Loucy (cell line): ENCODE results near the gene PTRHD1.

Experiments used
- H2AFZ ChIP-seq: fragments of 200-600 bp; sonication (generic); 2 replicates; pipeline ENCODE4 v1.6.0; 2016; ENCODE audit warnings: antibody characterized with exemption, mild to moderate bottlenecking, low read length, moderate library complexity
- H3F3A ChIP-seq: fragments of 200-600 bp; 2 replicates; pipeline ENCODE4 v1.6.0; 2016; ENCODE audit warnings: antibody characterized with exemption, low read depth, mild to moderate bottlenecking
- H3K27me3 ChIP-seq: fragments of 200-600 bp; sonication (generic); 2 replicates; pipeline ENCODE4 v1.6.1; 2014; ENCODE audit warnings: low read length, mild to moderate bottlenecking; ENCODE audit not compliant: insufficient read depth, poor library complexity, severe bottlenecking
- H3K36me3 ChIP-seq: fragments of 200-600 bp; sonication (generic); 2 replicates; pipeline ENCODE4 v1.6.1; 2016; ENCODE audit warnings: low read length; ENCODE audit not compliant: insufficient read depth
- H3K4me1 ChIP-seq: fragments of 200-600 bp; sonication (generic); 2 replicates; pipeline ENCODE4 v1.5.1; 2014; ENCODE audit warnings: low read length, mild to moderate bottlenecking; ENCODE audit not compliant: insufficient read depth, poor library complexity, severe bottlenecking
- H3K4me2 ChIP-seq: fragments of 200-600 bp; sonication (generic); 2 replicates; pipeline ENCODE4 v1.6.0; 2014; ENCODE audit warnings: antibody characterized with exemption, low read length, low read depth, mild to moderate bottlenecking; ENCODE audit not compliant: poor library complexity, severe bottlenecking
- H3K4me3 ChIP-seq: fragments of 200-600 bp; sonication (generic); 2 replicates; pipeline ENCODE4 v1.5.1; 2014; ENCODE audit warnings: low read length, mild to moderate bottlenecking, mixed read lengths; ENCODE audit not compliant: poor library complexity, severe bottlenecking
- H3K79me2 ChIP-seq: fragments of 200-600 bp; sonication (generic); 2 replicates; pipeline ENCODE4 v1.6.1; 2014; ENCODE audit warnings: low read length; ENCODE audit not compliant: insufficient read depth
- H3K9ac ChIP-seq: fragments of 200-600 bp; sonication (generic); 2 replicates; pipeline ENCODE4 v1.6.0; 2014; ENCODE audit warnings: mild to moderate bottlenecking, low read depth, low read length, moderate library complexity; ENCODE audit not compliant: poor library complexity, severe bottlenecking
- H3K9me2 ChIP-seq: fragments of 200-600 bp; sonication (generic); replicated peaks from 2 replicates; pipeline ENCODE4 v1.6.1; 2016; ENCODE audit warnings: low read depth, low read length, mixed read lengths
- H3K9me3 ChIP-seq: fragments of 200-600 bp; sonication (generic); 2 replicates; pipeline ENCODE4 v1.6.1; 2014; ENCODE audit warnings: mild to moderate bottlenecking, antibody characterized with exemption, low read length, low read depth; ENCODE audit not compliant: insufficient read depth
- H4K20me1 ChIP-seq: fragments of 200-600 bp; sonication (generic); 2 replicates; pipeline ENCODE4 v1.6.0; 2014; ENCODE audit warnings: antibody characterized with exemption, low read length, mild to moderate bottlenecking; ENCODE audit not compliant: insufficient read depth, poor library complexity, severe bottlenecking
- EZH2phosphoT487 ChIP-seq: fragments of 200-600 bp; IDR thresholded peaks from 2 replicates; pipeline ENCODE4 v1.6.1; 2018; ENCODE audit warnings: antibody characterized with exemption, mild to moderate bottlenecking, moderate library complexity, borderline replicate concordance
- TF ChIP-seq, protein P1 (sequence below): fragments of 200-600 bp; sonication (generic); conservative IDR thresholded peaks from 2 replicates; pipeline ENCODE4 v1.5.1; 2014; ENCODE audit warnings: mild to moderate bottlenecking, antibody characterized with exemption, low read length

Gene PTRHD1

DNA sequence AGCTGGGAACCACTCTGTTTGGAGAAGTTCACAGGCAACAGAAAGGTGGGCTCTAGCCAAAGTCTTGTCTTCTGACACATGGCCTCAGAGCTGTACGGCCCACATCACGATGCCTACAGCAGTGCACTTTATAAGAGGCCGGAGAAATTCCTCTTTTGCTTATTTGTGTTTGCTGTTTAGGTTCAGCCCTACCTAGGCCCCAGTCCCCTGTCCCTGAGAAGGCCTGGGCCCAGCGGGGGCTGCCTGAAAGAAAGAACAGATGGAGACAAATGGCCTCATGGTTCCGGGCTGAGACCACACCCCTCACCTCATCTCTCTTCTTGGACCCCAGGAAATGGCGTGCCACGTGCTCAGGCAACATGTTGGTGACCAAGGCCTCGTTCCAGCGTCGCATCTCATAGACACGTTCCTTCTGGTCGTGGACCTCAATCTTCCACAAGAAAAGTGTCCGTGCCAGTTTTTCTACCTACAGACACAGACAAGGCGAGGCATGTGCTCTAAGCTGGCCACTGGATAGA lies 30.9 kb upstream of the PTRHD1 start:
- no peak for TF ChIP-seq EZH2phosphoT487
- TF ChIP-seq, protein P1, sequence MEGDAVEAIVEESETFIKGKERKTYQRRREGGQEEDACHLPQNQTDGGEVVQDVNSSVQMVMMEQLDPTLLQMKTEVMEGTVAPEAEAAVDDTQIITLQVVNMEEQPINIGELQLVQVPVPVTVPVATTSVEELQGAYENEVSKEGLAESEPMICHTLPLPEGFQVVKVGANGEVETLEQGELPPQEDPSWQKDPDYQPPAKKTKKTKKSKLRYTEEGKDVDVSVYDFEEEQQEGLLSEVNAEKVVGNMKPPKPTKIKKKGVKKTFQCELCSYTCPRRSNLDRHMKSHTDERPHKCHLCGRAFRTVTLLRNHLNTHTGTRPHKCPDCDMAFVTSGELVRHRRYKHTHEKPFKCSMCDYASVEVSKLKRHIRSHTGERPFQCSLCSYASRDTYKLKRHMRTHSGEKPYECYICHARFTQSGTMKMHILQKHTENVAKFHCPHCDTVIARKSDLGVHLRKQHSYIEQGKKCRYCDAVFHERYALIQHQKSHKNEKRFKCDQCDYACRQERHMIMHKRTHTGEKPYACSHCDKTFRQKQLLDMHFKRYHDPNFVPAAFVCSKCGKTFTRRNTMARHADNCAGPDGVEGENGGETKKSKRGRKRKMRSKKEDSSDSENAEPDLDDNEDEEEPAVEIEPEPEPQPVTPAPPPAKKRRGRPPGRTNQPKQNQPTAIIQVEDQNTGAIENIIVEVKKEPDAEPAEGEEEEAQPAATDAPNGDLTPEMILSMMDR, result no peak
- Histone ChIP-seq H3K9me2 (no peaks in the 10 kb centered on the region), H3K4me2 (no peak overlapping the region), H3K36me3 (peaks cover 65% of the 10 kb centered on the region; the same call in 1 of the 2 replicates), H3K4me1 (peaks cover 4% of the 10 kb centered on the region), H3K27me3 (no peaks in the 10 kb centered on the region), H3F3A (no peaks in the 10 kb centered on the region), H3K79me2 (no peaks in the 10 kb centered on the region), H3K9me3 (no peaks in the 10 kb centered on the region), H3K4me3 (no peak overlapping the region), H4K20me1 (no peaks in the 10 kb centered on the region), H3K9ac (no peak overlapping the region), H2AFZ (no peak overlapping the region)

DNA sequence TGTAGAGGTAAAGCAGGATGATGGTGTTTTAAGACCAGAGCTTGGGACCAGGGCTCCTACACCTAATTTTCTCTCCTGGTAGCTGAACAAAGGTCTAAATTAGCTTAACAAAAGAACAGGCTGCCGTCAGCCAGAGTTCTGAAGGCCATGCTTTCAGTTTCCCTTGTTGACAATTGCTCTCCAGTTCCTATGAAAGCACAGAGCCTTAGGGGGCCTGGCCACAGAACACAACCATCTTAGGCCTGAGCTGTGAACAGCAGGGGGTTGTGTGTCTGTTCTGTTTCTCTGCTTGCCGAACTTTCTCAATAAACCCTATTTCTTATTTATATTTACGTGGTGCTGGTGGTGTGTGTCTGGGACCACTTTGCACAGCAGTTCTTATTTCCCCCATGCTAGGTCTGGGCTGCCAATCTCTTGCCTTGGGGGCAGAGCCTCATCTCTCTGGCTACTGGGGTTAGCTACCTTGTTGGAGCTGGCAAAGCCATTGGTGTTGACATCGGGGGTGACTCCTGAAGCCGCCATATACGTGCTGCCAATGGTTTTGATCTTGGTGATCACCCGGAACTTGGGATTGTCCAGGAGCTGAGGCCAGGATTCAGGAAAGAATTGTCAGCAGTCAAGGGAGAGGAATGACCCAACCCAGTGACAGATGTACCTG lies 29.0 kb upstream of the PTRHD1 start:
- no peak overlapping the region for H3K4me3 ChIP-seq
- H3K36me3 ChIP-seq, result peaks cover 84% of the 10 kb centered on the region

DNA sequence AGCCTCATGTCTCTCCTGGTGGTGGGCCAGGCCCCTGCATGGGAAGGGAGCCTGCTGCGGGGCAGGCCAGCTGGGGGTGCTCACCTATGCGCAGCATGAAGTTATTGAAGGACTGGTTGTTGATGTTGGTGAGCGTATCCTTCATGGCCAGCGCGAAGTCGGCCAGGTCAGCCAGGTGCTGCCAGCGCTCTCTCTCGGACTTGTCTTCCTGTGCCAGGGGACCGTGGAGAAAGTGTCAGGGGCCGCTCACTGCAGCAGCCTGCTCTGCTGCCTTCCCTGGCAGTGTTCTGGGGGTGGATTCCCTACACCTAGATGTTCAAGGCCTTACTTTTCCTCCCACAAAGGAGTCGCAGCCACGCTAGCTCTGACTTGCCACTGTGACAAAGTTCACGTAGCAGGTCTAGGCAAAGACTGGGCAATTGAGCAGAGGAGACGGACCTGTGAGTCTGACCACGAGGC lies 28.3 kb upstream of the PTRHD1 start:
- Histone ChIP-seq H3K9me3 (no peaks in the 10 kb centered on the region), H3K36me3 (peaks cover 92% of the 10 kb centered on the region), H3K4me1 (peaks cover 3% of the 10 kb centered on the region), H2AFZ (no peak overlapping the region), H3K9ac (no peak overlapping the region), H3K79me2 (no peaks in the 10 kb centered on the region), H3K9me2 (no peaks in the 10 kb centered on the region), H3F3A (no peaks in the 10 kb centered on the region), H3K4me2 (no peak overlapping the region), H3K4me3 (no peak overlapping the region), H4K20me1 (no peaks in the 10 kb centered on the region), H3K27me3 (no peaks in the 10 kb centered on the region)
- TF ChIP-seq, protein P1, result no peak
- no peak for TF ChIP-seq EZH2phosphoT487

More for the DNA sequence above, 29.0 kb upstream of the PTRHD1 start:
- Histone ChIP-seq H2AFZ (no peak overlapping the region), H3K4me2 (no peak overlapping the region), H3F3A (no peaks in the 10 kb centered on the region), H3K79me2 (no peaks in the 10 kb centered on the region), H3K9me3 (no peaks in the 10 kb centered on the region), H3K9me2 (no peaks in the 10 kb centered on the region), H3K4me1 (peaks cover 4% of the 10 kb centered on the region), H4K20me1 (no peaks in the 10 kb centered on the region), H3K9ac (no peak overlapping the region), H3K27me3 (no peaks in the 10 kb centered on the region)
- no peak for TF ChIP-seq EZH2phosphoT487
- TF ChIP-seq, protein P1, result no peak
